Thoracic aorta (tissue), 2 donors: ENCODE results near the gene FER. TPM values are rescaled to one million over a fixed set of nuclear protein-coding genes. Genes with fewer than 3 reads are reported as not detected.

Source experiments
- ATAC-seq: fragments of 150-250 bp; one replicate; pipeline ENCODE4 v1.8.0; 2017; ENCODE audit warnings: low read depth; ENCODE audit not compliant: insufficient number of reproducible peaks, low FRiP score
- DNase-seq: peaks from one replicate; pipeline ENCODE4 v3.0.0-alpha.2; 2020; ENCODE audit warnings: low spot score
- H3K27ac ChIP-seq, 2 donors: fragments of 200-600 bp; sonication (generic); 1 replicate in 1 of 2; 2 replicates in 1 of 2; pipeline ENCODE4 v1.5.1; 2016; ENCODE audit warnings: mild to moderate bottlenecking in 2 of 2, moderate library complexity in 2 of 2
- H3K27me3 ChIP-seq: fragments of 200-600 bp; sonication (generic); replicated peaks from 2 replicates; pipeline ENCODE4 v1.6.0; 2016; ENCODE audit warnings: mild to moderate bottlenecking; ENCODE audit not compliant: insufficient read depth
- H3K36me3 ChIP-seq: fragments of 200-600 bp; sonication (generic); one replicate; pipeline ENCODE4 v1.5.1; 2016
- H3K4me1 ChIP-seq, 2 donors: fragments of 200-600 bp; sonication (generic); 1 replicate in 1 of 2; 2 replicates in 1 of 2; pipeline versions ENCODE4 v1.5.1 to v1.6.0; 2016; ENCODE audit warnings: low read depth in 2 of 2, mild to moderate bottlenecking in 1 of 2; ENCODE audit not compliant: control insufficient read depth in 1 of 2
- H3K4me3 ChIP-seq: fragments of 200-600 bp; sonication (generic); 2 replicates; pipeline ENCODE4 v1.5.1; 2016; ENCODE audit warnings: mild to moderate bottlenecking
- H3K9me3 ChIP-seq: fragments of 200-600 bp; sonication (generic); 2 replicates; pipeline ENCODE4 v1.5.1; 2016
- CTCF ChIP-seq: fragments of 200-600 bp; sonication (generic); IDR thresholded peaks from one replicate; pipeline ENCODE4 v1.5.1; 2019; ENCODE audit warnings: antibody characterized with exemption
- total RNA-seq, 2 donors: library from RNA; depleted of rRNA; stranded (reverse); fragments of >200 nt; gene quantifications; one replicate each; pipeline versions ENCODE4 v1.1.0 to v1.2.3, GENCODE V29; 2016

Gene FER
- total RNA-seq, 2 donors from 2014 or later: 15.6 to 38.1 TPM

- ATAC-seq (no peak), DNase-seq (no peak)
- Histone ChIP-seq H3K4me3 (no peak overlapping the region), H3K27ac (no peak overlapping the region), H3K4me1 (peaks cover 5 to 16% of the 10 kb centered on the region in 2 donors), H3K9me3 (no peaks in the 10 kb centered on the region), H3K36me3 (no peaks in the 10 kb centered on the region), H3K27me3 (no peaks in the 10 kb centered on the region)
- no peak for TF ChIP-seq CTCF
These were observed 412.8 kb downstream of the FER start for GRCh38 chr5:109160468-109160867.

- H3K4me3 ChIP-seq: no peak overlapping the region
- peak overlapping the region; percentile 33 to 39 for H3K27ac ChIP-seq
- DNase-seq (no peak), ATAC-seq (no peak)
- H3K4me1 ChIP-seq: peaks cover 5 to 16% of the 10 kb centered on the region in 2 donors
- no peaks in the 10 kb centered on the region for H3K36me3 ChIP-seq
- H3K27me3 ChIP-seq: no peaks in the 10 kb centered on the region
- no peaks in the 10 kb centered on the region for H3K9me3 ChIP-seq
- no peak for TF ChIP-seq CTCF
These were observed 414.4 kb downstream of the FER start for GRCh38 chr5:109161914-109162683.

- H3K9me3 ChIP-seq: no peaks in the 10 kb centered on the region
- no peak overlapping the region for H3K27ac ChIP-seq
- H3K4me1 ChIP-seq: peaks cover 5 to 16% of the 10 kb centered on the region in 2 donors
- no peak for ATAC-seq
- no peak overlapping the region for H3K4me3 ChIP-seq
- H3K36me3 ChIP-seq: no peaks in the 10 kb centered on the region
- DNase-seq: no peak
- TF ChIP-seq CTCF: no peak
- H3K27me3 ChIP-seq: no peaks in the 10 kb centered on the region
These were observed 415.6 kb downstream of the FER start for GRCh38 chr5:109163336-109163735.

GRCh38 chr5:109164001-109164400 lies 416.3 kb downstream of the FER start:
- DNase-seq (no peak), ATAC-seq (no peak)
- Histone ChIP-seq H3K4me1 (peaks cover 5 to 16% of the 10 kb centered on the region in 2 donors), H3K27ac (no peak overlapping the region), H3K4me3 (no peak overlapping the region), H3K27me3 (no peaks in the 10 kb centered on the region), H3K36me3 (no peaks in the 10 kb centered on the region), H3K9me3 (no peaks in the 10 kb centered on the region)
- no peak for TF ChIP-seq CTCF

- no peaks in the 10 kb centered on the region for H3K27me3 ChIP-seq
- no peak for TF ChIP-seq CTCF
- H3K4me3 ChIP-seq: no peak overlapping the region
- H3K4me1 ChIP-seq: peaks cover 2% of the 10 kb centered on the region in 2 donors
- DNase-seq (no peak), ATAC-seq (no peak)
- no peaks in the 10 kb centered on the region for H3K36me3 ChIP-seq
- H3K9me3 ChIP-seq: no peaks in the 10 kb centered on the region
- no peak overlapping the region for H3K27ac ChIP-seq
These were observed 419.9 kb downstream of the FER start for GRCh38 chr5:109167586-109167985.
